Endodermal cell (in vitro differentiated cells): Measurements from ENCODE around the gene IQCM. TPM values are rescaled to one million over a fixed set of nuclear protein-coding genes. Genes with fewer than 3 reads are reported as not detected.

Source experiments
- DNase-seq: peaks from one replicate; pipeline ENCODE4 v3.0.0-alpha.2; 2017
- H3K27ac ChIP-seq: 2 replicates; pipeline ENCODE4 v1.5.1; 2013; ENCODE audit warnings: mild to moderate bottlenecking, low read depth, low read length, moderate library complexity
- H3K27me3 ChIP-seq: 2 replicates; pipeline ENCODE4 v1.6.1; 2013; ENCODE audit warnings: mild to moderate bottlenecking, low read length, moderate library complexity; ENCODE audit not compliant: insufficient read depth, control insufficient read depth, poor library complexity, severe bottlenecking
- H3K36me3 ChIP-seq: 2 replicates; pipeline ENCODE4 v1.7.0; 2013; ENCODE audit warnings: mild to moderate bottlenecking, low read length, moderate library complexity; ENCODE audit not compliant: control insufficient read depth, insufficient read depth
- H3K4me1 ChIP-seq: one replicate; pipeline ENCODE4 v1.7.0; 2013; ENCODE audit warnings: low read length; ENCODE audit not compliant: control insufficient read depth, insufficient read depth
- H3K4me3 ChIP-seq: 2 replicates; pipeline ENCODE4 v1.5.1; 2013; ENCODE audit warnings: mild to moderate bottlenecking, low read length, moderate library complexity
- H3K9ac ChIP-seq: 2 replicates; pipeline ENCODE4 v1.6.1; 2013; ENCODE audit warnings: mild to moderate bottlenecking, low read length, moderate library complexity; ENCODE audit not compliant: poor library complexity, severe bottlenecking; ENCODE audit errors: extremely low read depth
- H3K9me3 ChIP-seq: 2 replicates; pipeline ENCODE4 v1.6.1; 2013; ENCODE audit warnings: mild to moderate bottlenecking, low read length, moderate library complexity; ENCODE audit not compliant: control insufficient read depth
- H3K27ac Mint-ChIP-seq: 2 replicates; pipeline ENCODE4 v1.8.0; 2020; ENCODE audit warnings: mixed read lengths
- H3K27me3 Mint-ChIP-seq: 2 replicates; pipeline ENCODE4 v1.8.0; 2021; ENCODE audit warnings: mild to moderate bottlenecking, mixed read lengths; ENCODE audit not compliant: insufficient read depth
- H3K36me3 Mint-ChIP-seq: 2 replicates; pipeline ENCODE4 v1.8.0; 2020; ENCODE audit warnings: low read depth, mixed read lengths
- H3K4me1 Mint-ChIP-seq: 2 replicates; pipeline ENCODE4 v1.8.0; 2020; ENCODE audit warnings: mixed read lengths
- H3K4me3 Mint-ChIP-seq: 2 replicates; pipeline ENCODE4 v1.8.0; 2020; ENCODE audit warnings: mild to moderate bottlenecking, moderate library complexity, mixed read lengths
- H3K9me3 Mint-ChIP-seq: 2 replicates; pipeline ENCODE4 v1.8.0; 2020; ENCODE audit warnings: mild to moderate bottlenecking, mixed read lengths
- CTCF ChIP-seq: fragments of 200-600 bp; sonication (generic); conservative IDR thresholded peaks from 2 replicates; pipeline ENCODE4 v1.5.0; 2021; ENCODE audit warnings: antibody characterized with exemption, mild to moderate bottlenecking
- WGBS, 2 experiments: methylation state at CpG; one replicate each; pipeline versions ENCODE4 v1.1.5 to v1.1.7; 2013; ENCODE audit warnings: missing lambda C conversion rate in 2 of 2, mixed read lengths in 1 of 2; ENCODE audit not compliant: insufficient coverage in 1 of 2, insufficient read length in 1 of 2; 5-methylcytosine and 5-hydroxymethylcytosine counted together
- total RNA-seq, 2 donors: library from RNA; stranded (reverse); fragmentation: NEBNext Ultra II Directional in 1 of 2; extraction: Animal tissue kit (Norgen Biotek cat#: 25700) in 1 of 2; gene quantifications; 2 replicates in 1 of 2; 3 replicates in 1 of 2; pipeline ENCODE4 v1.2.1, GENCODE V29; 2021

Gene IQCM
- total RNA-seq, 2 donors from 2014 or later: not detected

- Mint-ChIP-seq H3K36me3 (no peaks in the 10 kb centered on the region), H3K9me3 (no peaks in the 10 kb centered on the region), H3K27me3 (no peaks in the 10 kb centered on the region), H3K4me3 (no peak overlapping the region), H3K4me1 (no peaks in the 10 kb centered on the region), H3K27ac (no peak overlapping the region)
- no peak for TF ChIP-seq CTCF
- Histone ChIP-seq H3K27ac (no peak overlapping the region), H3K27me3 (no peaks in the 10 kb centered on the region), H3K4me1 (no peaks in the 10 kb centered on the region), H3K36me3 (no peaks in the 10 kb centered on the region), H3K9me3 (no peaks in the 10 kb centered on the region), H3K4me3 (no peak overlapping the region), H3K9ac (no peak overlapping the region)
- DNase-seq: no peak
- WGBS, 2 experiments: 94 to 100% methylated on average over 1 of the region's 1 CpG
These were observed 389.2 kb downstream of the IQCM start for GRCh38 chr4:149426461-149426860.

DNA sequence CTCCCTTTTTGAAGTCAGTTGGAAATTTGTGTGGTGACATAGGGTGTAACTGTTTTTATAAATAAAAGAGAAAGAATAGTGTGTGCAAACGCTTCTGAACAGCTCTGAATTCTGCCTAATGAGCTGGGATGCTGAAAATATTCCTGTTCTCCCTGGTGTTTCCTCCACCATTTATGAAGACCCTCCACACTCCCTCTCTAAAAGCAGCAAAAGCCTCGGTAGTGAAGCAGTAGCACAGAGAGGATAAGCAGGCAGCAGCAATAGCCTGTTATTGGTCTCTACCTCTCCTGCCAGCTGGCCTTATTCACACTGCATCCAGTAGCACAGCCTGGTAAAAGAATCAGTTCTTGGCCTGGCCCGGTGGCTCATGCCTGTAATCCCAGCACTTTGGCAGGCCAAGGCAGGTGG, 406.1 kb downstream of the IQCM start:
- 87 to 100% methylated on average over 1 to 3 of the region's 3 CpGs for WGBS, 2 experiments
- H3K27ac Mint-ChIP-seq: no peak overlapping the region
- no peak for DNase-seq
- H3K9ac ChIP-seq: no peak overlapping the region
- no peaks in the 10 kb centered on the region for H3K36me3 Mint-ChIP-seq
- no peak overlapping the region for H3K27ac ChIP-seq
- no peaks in the 10 kb centered on the region for H3K27me3 Mint-ChIP-seq
- no peak overlapping the region for H3K4me3 ChIP-seq
- no peaks in the 10 kb centered on the region for H3K9me3 Mint-ChIP-seq
- no peaks in the 10 kb centered on the region for H3K27me3 ChIP-seq
- no peaks in the 10 kb centered on the region for H3K36me3 ChIP-seq
- H3K9me3 ChIP-seq: no peaks in the 10 kb centered on the region
- H3K4me1 ChIP-seq: no peaks in the 10 kb centered on the region
- TF ChIP-seq CTCF: no peak
- H3K4me3 Mint-ChIP-seq: no peak overlapping the region
- no peaks in the 10 kb centered on the region for H3K4me1 Mint-ChIP-seq

DNA sequence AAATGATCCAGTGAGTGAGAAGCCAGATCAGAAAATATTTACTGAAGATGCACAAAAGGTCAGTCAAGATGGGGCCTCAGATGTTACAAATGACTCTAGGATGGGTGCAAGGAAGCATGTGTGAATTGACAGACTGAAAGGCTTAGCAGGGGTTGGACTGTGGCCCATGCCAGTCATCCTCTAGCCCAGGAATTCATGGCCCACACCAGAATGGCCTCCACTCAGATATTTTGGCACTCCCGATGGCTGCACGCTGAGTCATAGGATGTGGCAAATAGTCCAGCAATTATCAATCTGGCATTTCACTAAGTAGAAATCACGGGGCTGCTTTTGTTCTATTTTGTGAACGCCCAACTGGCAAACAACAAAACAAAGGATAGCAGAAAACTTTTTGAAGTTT, 406.5 kb downstream of the IQCM start:
- no peak overlapping the region for H3K27ac ChIP-seq
- H3K4me1 ChIP-seq: no peaks in the 10 kb centered on the region
- no peak overlapping the region for H3K9ac ChIP-seq

More for the DNA sequence above, 406.5 kb downstream of the IQCM start:
- Mint-ChIP-seq H3K27me3 (no peaks in the 10 kb centered on the region), H3K4me1 (no peaks in the 10 kb centered on the region), H3K9me3 (no peaks in the 10 kb centered on the region), H3K36me3 (no peaks in the 10 kb centered on the region), H3K27ac (no peak overlapping the region), H3K4me3 (no peak overlapping the region)
- Histone ChIP-seq H3K36me3 (no peaks in the 10 kb centered on the region), H3K27me3 (no peaks in the 10 kb centered on the region), H3K9me3 (no peaks in the 10 kb centered on the region), H3K4me3 (no peak overlapping the region)
- 84 to 93% methylated on average over 3 to 4 of the region's 4 CpGs for WGBS, 2 experiments
- no peak for DNase-seq
- no peak for TF ChIP-seq CTCF
